Measurements from ENCODE around the gene QPCT.
"Not testable (repeated sequence)": the region's sequence is repeated elsewhere in the genome, so short reads cannot be mapped to it uniquely, and the experiment has no call there.

Gene QPCT

GRCh38 chr2:37344453-37345361 lies at the start of gene QPCT:
Gene QPCT (plus strand): TSS chr2:37344630. CDS start chr2:37344732, 102 bp downstream.
- no peak for DNase-seq

DNA sequence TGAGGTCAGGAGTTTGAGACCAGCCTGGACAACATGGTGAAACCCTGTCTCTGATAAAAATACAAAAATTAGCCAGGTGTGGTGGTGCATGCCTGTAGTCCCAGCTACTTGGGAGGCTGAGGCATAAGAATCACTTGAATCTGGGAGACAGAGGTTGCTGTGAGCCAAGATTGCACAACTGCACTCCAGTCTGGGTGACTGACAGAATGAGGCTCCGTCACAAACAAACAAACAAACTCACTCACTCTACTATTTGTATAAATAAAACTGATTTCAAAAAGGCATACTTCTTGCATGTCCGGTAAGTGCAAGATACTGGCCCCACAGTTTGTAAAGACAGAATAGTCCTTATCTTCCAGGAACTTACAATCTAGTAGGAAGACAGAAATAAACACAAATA lies 49.6 kb upstream of the QPCT start:
- not testable (repeated sequence) for DNase-seq

DNA sequence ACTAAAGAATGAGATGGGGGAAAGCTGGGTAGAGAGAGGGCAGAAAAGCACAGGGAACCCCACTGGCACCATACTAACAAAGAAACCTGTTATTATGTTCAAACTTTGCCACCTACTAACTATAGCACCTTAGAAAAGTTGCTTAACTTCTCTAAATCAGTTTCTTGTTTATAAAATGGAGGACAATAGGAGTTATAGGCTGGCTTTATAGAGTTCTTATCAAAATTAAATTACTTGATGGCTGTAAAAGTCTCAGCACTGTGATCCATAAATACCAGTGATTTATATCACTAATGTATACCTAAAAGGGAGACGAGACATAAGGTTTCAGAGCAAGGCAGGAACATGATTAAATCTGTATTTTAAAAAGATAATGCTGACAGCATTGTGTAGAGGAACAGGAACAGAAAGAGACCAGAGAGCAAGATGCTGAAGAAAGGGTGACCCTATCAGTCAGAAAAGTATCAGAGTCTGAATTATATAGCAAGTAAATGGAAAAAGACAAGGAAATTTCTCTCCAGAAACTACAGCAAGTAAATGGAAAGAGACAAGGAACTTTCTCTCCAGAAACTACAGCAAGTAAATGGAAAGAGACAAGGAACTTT lies 48.9 kb upstream of the QPCT start:
- no peak for DNase-seq

DNA sequence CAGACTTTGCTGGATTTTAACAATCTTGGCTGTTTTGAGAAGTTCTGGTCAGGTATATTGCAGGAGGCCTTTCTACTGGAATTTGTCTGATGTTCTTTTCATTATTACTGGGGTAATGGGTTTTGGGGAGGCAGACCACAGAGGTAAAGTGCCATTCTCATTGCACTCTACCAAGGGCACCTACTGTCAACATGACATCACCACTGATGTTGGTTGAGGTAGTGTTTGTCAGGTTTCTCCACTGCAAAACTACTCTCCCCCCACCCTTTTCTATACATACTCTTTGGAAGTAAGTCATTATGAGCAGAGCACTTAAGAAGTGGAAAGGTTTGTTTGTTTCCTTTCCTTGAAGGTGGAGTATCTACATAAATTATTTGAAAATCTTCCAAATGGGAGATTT lies 46.8 kb upstream of the QPCT start:
- no peak for DNase-seq

DNA sequence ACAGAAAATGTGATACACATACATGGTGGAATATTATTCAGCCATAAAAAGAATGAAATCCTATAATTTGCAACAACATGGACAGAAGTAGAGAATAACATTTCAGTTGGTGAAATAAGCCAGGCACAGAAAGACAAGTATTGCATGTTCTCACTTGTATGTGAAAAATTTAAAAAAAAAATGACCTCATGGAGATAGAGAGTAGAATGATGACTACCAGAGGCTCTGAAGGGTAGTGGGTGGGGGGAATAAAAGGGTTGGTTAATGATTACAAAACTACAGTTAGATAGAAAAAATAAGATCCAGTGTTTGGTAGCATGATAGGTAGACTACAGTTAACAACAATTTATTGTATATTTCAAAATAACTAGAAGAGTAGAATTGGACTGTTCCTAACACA lies 44.3 kb upstream of the QPCT start:
- no peak for DNase-seq

DNA sequence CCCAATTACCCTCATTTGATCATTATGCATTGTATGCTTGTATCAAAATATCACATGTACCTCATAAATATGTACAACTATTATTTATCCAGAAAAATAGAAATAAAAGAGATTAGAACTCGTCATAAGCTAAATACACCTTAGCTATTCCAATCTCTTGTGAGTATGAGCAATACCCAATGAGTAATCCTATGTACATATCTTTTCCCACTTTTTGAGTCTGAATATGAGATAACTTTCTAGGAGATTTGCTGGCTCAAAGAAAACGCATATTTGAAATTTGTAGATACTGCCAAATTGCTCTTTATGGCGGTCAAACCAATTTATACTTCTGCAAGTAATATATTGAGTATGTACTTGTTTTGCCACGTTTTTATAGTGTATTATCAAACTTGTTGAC lies 43.9 kb upstream of the QPCT start:
- no peak for DNase-seq

- no peak for DNase-seq
These were observed 43.0 kb upstream of the QPCT start for GRCh38 chr2:37301408-37301807.

DNA sequence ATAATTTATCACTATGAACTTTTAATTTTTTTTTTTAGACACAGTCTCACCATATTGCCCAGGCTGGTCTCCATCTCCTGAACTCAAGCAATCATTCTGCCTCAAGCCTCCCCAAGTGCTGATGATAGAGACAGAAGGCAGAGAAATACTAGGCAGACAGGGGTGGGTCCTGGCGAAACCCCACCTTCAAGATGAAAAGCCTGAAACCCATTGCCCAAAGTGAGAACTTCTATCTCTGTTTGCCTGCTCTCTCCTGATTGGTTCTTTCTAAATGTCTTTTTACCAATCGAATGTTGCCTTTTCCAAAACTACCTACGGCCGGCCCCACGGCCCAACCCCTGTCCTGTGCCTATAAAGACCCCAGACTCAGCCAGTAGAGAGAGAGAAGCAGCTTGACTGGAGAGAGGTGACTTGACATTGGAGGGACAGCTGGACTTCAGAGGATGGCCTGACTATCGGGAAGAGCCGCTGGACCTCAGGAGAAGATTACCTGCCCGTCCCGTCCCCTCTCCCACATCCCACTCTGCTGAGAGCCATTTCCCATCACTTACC lies 41.7 kb upstream of the QPCT start:
- no peak for DNase-seq

DNA sequence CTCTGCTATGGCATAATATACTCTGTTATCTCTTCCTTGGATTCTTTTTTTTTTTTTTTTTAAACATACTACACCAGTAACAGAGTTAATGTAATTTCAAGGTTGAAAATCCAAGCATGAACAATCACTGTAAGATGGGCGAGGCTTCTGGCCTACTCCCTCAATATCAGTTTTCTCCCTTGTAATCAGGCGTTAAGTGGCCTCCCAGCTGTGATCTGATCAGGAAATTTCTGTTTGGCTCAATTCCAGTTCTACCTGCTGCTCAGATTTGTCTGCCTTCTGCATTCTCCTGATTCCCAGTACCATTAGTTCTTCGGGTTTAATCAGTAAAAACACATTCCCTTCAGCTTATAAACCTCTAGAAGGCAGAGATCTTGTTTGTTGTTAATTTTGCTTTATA lies 38.4 kb upstream of the QPCT start:
- no peak for DNase-seq

GRCh38 chr2:37307500-37307899 lies 36.9 kb upstream of the QPCT start:
- no peak for DNase-seq

GRCh38 chr2:37315364-37315763 lies 29.1 kb upstream of the QPCT start:
- DNase-seq = no peak

GRCh38 chr2:37316181-37316580 lies 28.2 kb upstream of the QPCT start:
- DNase-seq = no peak

DNA sequence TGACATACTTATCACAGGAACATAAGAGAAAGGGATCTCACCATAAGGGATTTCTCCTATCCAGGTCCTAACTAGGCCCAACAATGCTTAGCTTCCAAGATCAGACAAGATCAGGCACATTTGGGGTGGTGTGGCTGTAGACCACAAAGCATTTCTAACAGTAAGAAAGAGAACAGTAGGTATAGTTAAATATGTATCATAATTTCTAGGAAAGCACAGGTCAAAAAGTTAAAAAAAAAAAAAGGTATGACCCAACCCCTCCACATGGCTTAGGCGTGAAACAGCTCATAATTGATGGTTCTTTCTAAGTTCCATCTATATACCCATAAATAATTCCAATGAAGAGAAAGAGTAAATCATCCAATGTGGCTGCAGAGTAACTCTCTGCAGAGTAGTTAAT lies 26.7 kb upstream of the QPCT start:
- DNase-seq = no peak

DNA sequence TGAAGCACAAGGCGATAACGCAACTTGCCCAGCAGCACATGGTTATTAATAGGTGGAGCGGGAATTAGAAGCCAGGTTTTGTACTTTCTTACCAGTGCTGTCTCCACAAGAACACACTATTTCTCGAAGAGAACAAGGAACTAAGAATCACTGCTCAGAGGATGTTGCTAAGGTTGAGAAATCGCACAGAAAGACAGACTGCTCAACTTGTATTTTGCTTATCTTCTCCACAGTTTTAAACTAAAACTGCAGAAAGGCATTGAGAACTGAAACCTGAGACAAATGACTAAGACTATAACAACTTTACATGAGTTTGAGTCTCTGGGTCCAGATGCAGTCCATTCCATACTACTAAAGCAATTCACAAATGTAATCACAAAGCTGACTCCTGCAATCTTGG lies 26.0 kb upstream of the QPCT start:
- no peak for DNase-seq

DNA sequence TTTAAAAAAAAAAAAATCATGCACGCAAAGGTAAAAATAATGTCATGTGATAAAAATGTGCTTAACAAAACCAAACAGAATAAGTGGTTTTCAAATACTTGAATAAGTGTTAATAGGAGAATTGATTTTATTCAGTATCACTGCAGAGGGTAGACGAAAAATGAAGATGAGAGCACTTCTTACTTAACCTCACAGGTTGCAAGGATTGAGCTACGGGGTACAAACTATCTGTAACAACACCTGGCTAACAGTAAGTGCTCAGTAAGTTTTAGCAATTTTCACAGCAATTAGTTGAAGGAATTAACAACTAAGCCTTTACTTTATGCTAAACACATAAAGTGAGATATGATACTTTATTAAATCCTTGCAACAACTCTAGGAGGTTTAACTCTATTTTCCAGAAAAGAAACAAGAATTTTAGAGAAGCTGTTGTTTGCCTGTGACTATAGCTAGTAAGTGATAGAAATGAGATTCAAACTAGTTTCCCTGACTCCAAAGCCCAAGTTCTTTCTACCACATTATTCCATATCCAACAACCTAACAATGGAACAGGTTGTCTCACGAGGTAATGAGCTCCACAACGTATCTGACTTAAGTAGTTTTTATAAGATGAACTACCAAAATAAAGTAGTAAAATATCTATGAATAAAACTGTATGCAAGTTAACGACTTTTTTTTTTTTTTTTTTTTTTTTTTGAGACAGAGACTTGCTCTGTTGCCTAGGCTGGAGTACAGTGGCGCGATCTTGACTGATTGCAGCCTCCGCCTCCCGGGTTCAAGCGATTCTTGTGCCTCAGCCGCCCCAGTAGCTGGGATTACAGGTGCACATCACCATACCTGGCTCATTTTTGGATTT lies 24.4 kb upstream of the QPCT start:
- no peak for DNase-seq

DNA sequence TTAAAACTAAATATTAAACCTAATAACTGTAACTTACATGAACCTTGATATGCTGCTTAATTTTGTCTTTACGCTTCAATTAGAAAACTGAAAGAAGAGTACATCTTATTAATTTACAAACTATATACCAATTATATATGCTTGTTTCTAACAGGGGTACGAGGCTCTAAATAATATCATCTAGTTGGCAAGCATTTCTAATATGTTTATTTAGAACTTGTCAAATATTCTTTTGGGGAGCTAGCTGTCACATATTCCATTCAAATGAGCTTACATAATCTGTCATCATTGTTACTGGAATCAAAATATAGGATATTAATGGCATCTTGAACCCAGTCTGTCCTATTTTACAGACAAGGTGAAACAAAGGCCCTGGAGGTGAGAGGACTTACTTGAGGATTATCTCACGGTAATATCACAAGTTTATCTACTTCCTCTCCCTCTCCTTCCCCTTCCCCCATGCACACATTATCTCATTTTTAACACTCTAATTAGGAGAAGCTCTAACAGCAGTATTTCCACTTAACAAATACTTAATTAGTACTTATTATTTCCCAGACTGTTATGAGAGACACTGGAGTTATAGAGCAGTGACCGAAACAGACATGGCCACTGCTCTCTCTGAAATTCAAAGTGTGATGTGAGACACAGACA lies 23.3 kb upstream of the QPCT start:
- no peak for DNase-seq

DNA sequence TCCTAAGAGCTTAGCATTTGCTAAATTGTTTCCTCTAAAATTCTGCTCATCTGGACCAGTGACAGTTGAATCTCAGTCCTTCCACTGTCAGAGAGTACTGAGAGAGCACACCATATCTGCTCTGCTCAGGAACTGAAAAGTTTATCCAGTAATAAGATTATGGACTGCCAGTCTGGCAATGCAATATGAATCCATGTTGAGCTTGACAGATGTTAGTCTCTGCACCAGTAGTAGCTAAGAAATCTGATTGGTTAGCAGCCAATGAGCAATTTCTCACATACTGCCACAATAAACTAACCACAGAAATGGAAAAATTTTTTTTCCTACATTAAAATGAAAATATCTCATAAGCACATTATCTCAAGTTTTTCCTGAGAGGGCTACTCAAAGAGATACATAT lies 22.1 kb upstream of the QPCT start:
- no peak for DNase-seq

DNA sequence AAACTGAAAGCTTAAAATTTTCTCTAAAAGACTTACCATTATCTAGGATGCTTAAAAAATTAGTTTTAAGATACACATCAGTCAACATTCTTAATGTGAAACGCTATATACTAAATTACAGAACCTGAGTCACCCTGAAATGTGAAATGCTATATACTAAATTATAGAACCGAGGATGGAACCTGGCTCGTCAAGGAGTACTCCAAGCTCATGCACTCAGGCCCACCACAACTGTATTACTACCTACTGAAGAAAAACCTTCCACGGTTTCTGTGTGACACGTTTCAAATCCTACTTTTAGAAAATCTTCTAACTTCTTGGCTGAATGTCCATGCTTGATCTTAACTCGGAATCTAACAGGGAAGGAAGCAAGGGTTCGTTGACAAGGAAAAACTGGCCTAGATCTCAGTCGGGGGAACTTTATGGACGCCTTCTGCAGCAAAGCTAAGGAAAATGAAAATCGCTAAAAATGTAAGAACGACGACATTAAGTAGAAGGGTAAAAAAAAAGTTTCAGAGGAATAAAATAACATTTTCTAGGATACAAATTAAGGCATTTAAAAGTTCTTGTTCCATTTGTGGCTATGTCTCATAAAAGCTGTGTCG lies 21.2 kb upstream of the QPCT start:
- no peak for DNase-seq

- no peak for DNase-seq
These were observed 20.5 kb upstream of the QPCT start for GRCh38 chr2:37323781-37324535.

- no peak for DNase-seq
These were observed 20.0 kb upstream of the QPCT start for GRCh38 chr2:37324536-37324785.

- peak; percentile 15 for DNase-seq
These were observed 19.4 kb upstream of the QPCT start, which contains the start of gene PRKD3 for GRCh38 chr2:37324786-37325624. Gene PRKD3 (minus strand): TSS chr2:37324833. CDS start chr2:37316524, 8,309 bp downstream.

Measured in cortex of kidney (tissue), 1 donor.